CD4-positive, alpha-beta T cell treated with Interleukin-10 for 1 hour (primary cell): ENCODE measurements around the gene USF3.

ENCODE experiments used
- DNase-seq: peaks from one replicate; pipeline ENCODE4 v3.0.0-alpha.2; 2020

USF3 gene

DNA sequence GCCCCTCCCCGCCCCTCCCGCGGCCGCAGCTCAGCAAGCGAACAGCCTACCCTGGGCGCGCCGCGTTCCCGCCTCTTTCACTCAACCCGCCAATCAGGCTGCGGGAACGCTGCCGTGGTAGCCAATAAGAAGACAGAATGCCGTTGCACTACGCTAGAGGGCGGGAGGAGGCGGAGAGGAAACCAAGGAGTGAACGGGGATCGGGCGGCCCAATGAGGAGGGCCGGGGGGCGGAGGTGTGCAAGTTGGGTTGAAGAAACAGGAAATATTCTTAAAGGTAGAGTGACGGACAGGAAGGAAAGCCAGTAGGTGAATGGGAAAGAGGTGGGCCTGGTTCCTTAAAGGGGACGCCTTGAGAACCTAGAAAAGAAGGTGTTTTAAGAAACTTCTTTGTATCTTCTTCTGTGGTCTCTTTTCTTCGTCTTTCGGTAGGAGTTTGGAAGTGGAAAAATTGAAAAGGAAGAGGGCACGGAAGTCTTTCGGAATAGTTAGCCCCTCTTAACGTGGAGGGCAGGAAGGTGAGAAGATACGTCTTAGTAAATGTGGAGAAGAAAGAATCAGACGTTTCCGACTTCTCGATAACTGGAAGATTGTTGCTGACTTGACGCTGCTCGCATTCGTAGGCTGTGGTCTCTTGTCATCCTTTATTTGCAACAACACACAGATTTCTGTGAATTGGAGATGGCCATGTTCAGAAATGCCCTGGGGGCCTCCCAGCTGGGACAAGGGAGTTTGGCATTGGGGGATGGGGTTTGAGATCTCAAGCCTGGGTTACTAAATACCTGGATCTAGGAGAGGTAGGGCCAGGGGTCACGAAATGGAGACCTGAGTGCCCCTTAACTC lies 437 bp upstream of the USF3 start:
- DNase-seq = peak; percentile 100

- no peak for DNase-seq
Observed at GRCh38 chr3:113695431-113695785, 1.0 kb downstream of the USF3 start.

GRCh38 chr3:113690482-113690881 lies 6.0 kb downstream of the USF3 start:
- no peak for DNase-seq

GRCh38 chr3:113685956-113686721 lies 10.3 kb downstream of the USF3 start:
- no peak for DNase-seq

- no peak for DNase-seq
Observed at GRCh38 chr3:113685124-113685523, 11.3 kb downstream of the USF3 start.

GRCh38 chr3:113684271-113684819 lies 12.1 kb downstream of the USF3 start:
- DNase-seq = no peak

GRCh38 chr3:113678773-113679172 lies 17.7 kb downstream of the USF3 start:
- no peak for DNase-seq

GRCh38 chr3:113677737-113678136 lies 18.7 kb downstream of the USF3 start:
- no peak for DNase-seq

- DNase-seq = no peak
Observed at GRCh38 chr3:113676261-113676660, 20.2 kb downstream of the USF3 start.

DNA sequence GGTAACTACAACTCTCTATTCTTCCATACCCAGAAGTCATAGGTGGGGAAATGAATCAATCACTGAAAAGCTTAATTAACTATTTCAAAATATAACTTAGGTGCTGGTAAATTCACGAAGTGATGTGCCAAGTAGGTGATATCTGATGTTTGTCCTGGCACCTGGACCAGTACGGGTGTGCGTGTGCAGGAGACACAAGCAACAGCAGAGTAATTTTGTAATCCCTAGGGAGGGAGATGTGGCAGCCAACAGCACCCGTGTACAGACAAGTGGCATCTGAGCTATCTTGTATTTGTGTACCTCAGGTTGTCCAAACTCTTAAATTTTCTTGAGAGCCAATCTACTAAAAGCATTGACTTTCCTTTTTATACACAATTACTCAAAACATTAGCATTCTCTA lies 22.8 kb downstream of the USF3 start:
- no peak for DNase-seq

GRCh38 chr3:113668015-113668414 lies 28.4 kb downstream of the USF3 start:
- DNase-seq = no peak

GRCh38 chr3:113664523-113665094 lies 31.8 kb downstream of the USF3 start:
- no peak for DNase-seq

GRCh38 chr3:113663761-113664160 lies 32.7 kb downstream of the USF3 start:
- DNase-seq = no peak

DNA sequence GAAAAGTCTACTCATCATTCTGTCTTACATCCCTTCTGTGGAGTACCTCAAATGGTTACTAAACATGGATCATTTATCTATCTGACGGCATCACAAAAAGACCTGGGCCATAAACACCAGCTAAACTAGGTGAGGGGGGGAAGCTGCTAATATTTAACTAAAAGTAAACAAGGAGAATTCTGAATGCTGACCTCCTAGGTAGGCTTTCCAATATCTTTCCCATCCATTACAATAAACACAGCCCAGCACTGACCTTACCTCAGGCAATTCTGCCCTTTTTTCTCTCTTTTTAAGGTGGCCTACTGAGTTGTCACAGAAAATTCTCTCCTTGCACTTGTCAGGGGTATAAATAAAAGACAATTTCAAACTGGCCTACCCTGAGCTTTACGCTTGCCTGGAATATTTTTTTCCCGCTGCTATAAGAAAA lies 33.1 kb downstream of the USF3 start:
- no peak for DNase-seq

- DNase-seq = no peak
Observed at GRCh38 chr3:113662824-113663223, 33.6 kb downstream of the USF3 start.

GRCh38 chr3:113660896-113661295 lies 35.5 kb downstream of the USF3 start:
- no peak for DNase-seq

DNA sequence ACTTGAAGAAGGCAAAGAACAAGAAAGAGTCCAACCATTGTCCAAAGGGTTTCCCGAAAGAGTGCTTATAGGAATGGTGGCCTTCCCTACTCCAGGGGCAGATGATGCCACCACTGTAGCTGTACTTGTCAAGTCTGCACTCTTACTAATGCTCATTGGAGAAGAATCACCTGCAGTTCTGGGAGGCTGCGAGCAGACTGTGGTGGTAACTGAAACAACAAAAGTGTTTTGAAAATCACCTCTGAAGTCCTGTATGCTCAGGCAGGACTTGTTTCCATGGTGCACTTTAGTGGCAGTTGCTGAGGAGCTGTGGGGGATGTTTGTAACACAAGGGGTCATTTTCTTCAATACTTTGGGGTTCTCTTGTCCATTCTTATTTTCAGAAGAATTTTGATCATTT lies 36.0 kb downstream of the USF3 start:
- no peak for DNase-seq

- no peak for DNase-seq
Observed at GRCh38 chr3:113659996-113660395, 36.4 kb downstream of the USF3 start.

DNA sequence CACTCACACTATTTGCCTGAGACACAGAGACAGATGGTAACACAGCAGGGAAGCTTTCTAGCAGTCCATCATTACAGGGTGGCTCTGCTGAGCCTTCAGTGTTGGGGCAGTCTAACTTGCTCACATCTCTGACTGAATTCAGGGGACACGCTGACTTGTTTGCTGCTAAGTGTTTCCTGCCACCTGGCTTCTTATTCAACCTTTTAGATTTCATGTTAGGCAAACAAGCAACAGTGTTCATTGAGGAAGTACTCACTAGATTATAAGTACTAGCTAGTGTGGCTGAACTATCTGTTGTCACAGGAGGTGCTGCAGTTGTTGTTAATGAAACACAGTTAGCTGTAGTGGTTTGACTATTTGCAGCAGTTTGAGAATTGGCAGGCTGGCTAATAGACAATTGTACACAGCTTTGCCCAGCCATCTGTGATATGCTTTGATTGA lies 37.3 kb downstream of the USF3 start:
- no peak for DNase-seq

DNA sequence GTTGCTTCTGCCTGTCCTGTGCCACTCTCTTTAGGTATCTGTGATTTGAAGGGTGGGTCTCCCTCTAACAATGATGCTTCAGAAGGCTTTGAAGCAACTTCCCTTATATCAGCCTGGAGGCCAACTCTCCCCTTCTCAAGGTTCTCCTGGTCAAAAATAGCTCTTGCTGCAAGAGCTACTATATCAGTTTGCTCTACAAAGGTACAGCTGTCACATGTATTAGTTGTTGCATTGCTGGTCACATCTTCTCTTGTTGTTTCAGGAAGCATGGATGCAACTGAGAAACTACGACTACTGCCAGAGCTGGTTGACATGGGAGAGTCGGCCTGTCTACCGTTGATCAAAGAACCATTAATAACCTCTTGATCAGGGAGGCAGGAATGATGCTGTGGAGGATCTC lies 38.3 kb downstream of the USF3 start:
- DNase-seq = no peak

DNA sequence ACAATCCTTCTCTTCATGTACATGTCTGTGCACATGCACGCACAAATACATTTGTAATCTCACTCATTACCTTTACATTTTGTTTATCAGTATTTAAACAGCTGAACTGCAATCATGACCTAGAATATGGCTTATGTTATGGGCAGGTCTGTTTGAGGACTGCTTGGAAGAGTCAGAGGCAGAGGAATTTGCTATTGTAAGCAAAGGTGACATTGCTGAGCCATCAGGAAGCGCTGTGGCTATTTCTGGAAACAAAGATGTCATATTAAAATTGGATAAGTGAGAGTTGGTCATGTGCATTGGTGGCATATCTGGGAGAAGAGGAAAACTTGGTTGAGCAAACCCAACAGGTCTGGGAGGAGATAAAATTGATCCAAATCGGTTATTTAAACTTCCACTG lies 41.6 kb downstream of the USF3 start:
- DNase-seq = no peak

- no peak for DNase-seq
Observed at GRCh38 chr3:113654310-113654709, 42.1 kb downstream of the USF3 start.

- no peak for DNase-seq
Observed at GRCh38 chr3:113649174-113649845, 47.1 kb downstream of the USF3 start.
